ENCODE results near the gene BBOF1. TPM values are rescaled to one million over a fixed set of nuclear protein-coding genes. Genes with fewer than 3 reads are reported as not detected.

BBOF1 gene
- total RNA-seq, 1 donor from 2014 or later, result 2.1 TPM

Small RNA genes lying within 50 kb of the gene (small RNA-seq; reads per million reads assigned to genes)
- gene AC005480.2, result not detected

Other genes starting within 250 kb of the BBOF1 start
- gene PTGR2, start 167.5 kb upstream of the BBOF1 start, total RNA-seq, result 5.7 TPM
- 71.0 TPM for gene ZNF410, start 132.5 kb upstream of the BBOF1 start, total RNA-seq
- gene FAM161B, start 69.3 kb upstream of the BBOF1 start, total RNA-seq, result 5.7 TPM
- 34.4 TPM for gene COQ6, start 69.0 kb upstream of the BBOF1 start, total RNA-seq
- 5.2 TPM for gene ENTPD5, start 61 bp upstream of the BBOF1 start, total RNA-seq
- gene ALDH6A1, start 65.1 kb downstream of the BBOF1 start, total RNA-seq, result 24.0 TPM
- 11.5 TPM for gene LIN52, start 65.6 kb downstream of the BBOF1 start, total RNA-seq
- gene VSX2, start 220.1 kb downstream of the BBOF1 start, total RNA-seq, result not detected